Transverse colon (tissue), 3 donors: Measurements from ENCODE around the gene DHX57.

ENCODE experiments used
- CTCF ChIP-seq, 5 experiments: fragments of 200-600 bp in 3 of 5; fragments of 450-650 bp in 2 of 5; sonication (generic) in 3 of 5; IDR thresholded peaks; 1 replicate in 2 of 5; 2 replicates in 3 of 5; pipeline ENCODE4 v1.5.1; 2016 to 2017; ENCODE audit warnings: antibody characterized with exemption in 5 of 5, inconsistent platforms in 3 of 5, mild to moderate bottlenecking in 2 of 5, moderate library complexity in 1 of 5
- POLR2A ChIP-seq: fragments of 450-650 bp; IDR thresholded peaks from one replicate; pipeline ENCODE4 v1.6.1; 2016; ENCODE audit warnings: antibody characterized with exemption, mild to moderate bottlenecking, moderate library complexity

DNA sequence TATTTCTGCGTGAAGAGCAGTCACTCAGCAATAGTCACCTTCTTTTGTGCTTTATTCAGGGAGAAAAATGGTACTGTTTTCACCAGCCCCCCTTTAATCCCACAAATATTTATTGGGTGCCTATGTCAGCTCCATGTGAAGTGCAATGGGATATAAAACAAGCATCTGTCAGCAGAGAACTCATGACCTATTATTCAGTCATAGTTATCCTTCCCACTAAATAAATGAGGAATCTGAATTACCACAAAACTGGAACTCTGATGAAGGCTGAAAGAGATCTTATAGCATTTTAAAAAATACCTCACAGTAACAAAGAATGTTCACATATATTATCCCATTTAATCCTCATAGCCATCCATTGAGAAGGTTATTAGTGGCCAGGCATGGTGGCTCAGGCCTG lies 45.8 kb downstream of the DHX57 start:
- TF ChIP-seq CTCF (IDR thresholded peaks at IDR 0.05) (no peak), POLR2A (no peak)
